Measurements from ENCODE around the gene NIPBL. TPM values are rescaled to one million over a fixed set of nuclear protein-coding genes. Genes with fewer than 3 reads are reported as not detected.

Gene NIPBL
- total and polyA plus RNA-seq, 10 of the 15 experiments (the other 5 are each of a cell fraction or from before 2014, with no cell fraction given): 10.4 to 50.4 (median 20.2) TPM

GRCh38 chr5:36885149-36885548, 8.6 kb downstream of the NIPBL start:
- SMC1A ChIA-PET (ENCODE audit: uncharacterized antibody, unreplicated experiment): interaction anchor here (1.4 to 2.2 kb wide), 4 partner anchors 8 to 13 kb away, joined by 3 to 7 read pairs (median 6); no protein-coding TSS in a partner anchor
- WGBS (ENCODE audit: insufficient coverage, insufficient replicate concordance, low lambda C conversion rate, missing lambda C conversion rate): 96% methylated on average over 10 of the region's 10 CpGs
- Histone ChIP-seq H3K4me1 (ENCODE audit: control insufficient read depth, insufficient read depth, low read length) (peaks cover 9% of the 10 kb centered on the region; the same call in 1 of the 2 replicates), H3K9ac (ENCODE audit: control insufficient read depth, insufficient read depth, low read length) (no peak overlapping the region), H4K20me1 (ENCODE audit: control insufficient read depth, insufficient read depth) (no peaks in the 10 kb centered on the region; the same call in 1 of the 2 replicates), H3K27ac (ENCODE audit: control insufficient read depth, insufficient read depth) (no peak overlapping the region), H3K4me3 (no peak overlapping the region), H3K36me3 (ENCODE audit: control insufficient read depth in 2 of 2, insufficient read depth in 2 of 2, low read length in 1 of 2) (peaks cover 5 to 10% of the 10 kb centered on the region in 2 experiments; a peak in 2 of 4 replicates), H3K4me2 (ENCODE audit: control insufficient read depth, insufficient read depth) (no peak overlapping the region), H2AFZ (ENCODE audit: control insufficient read depth, low read depth, low read length) (no peak overlapping the region), H3K27me3 (replicated peaks in 1 of 2; ENCODE audit: control insufficient read depth in 2 of 2, insufficient read depth in 2 of 2, low read length in 1 of 2) (no peaks in the 10 kb centered on the region), H3K9me3 (replicated peaks; ENCODE audit: control insufficient read depth, insufficient read depth, low read length) (peaks cover 5% of the 10 kb centered on the region; the same call in 2 of the 3 replicates), H3K79me2 (ENCODE audit: control insufficient read depth, insufficient read depth, low read length) (peaks cover 99% of the 10 kb centered on the region)
- CTCF ChIA-PET: interaction anchor here (0.9 to 2.2 kb wide), 5 partner anchors 15 to 155 kb away, joined by 3 to 6 read pairs (median 4); no protein-coding TSS in a partner anchor
- DNase-seq (ENCODE audit: low read depth, low spot score) (no peak), ATAC-seq (no peak), FAIRE-seq (no peak)
- POLR2A ChIA-PET: interaction anchor here (0.6 to 2.1 kb wide), 2 partner anchors 27 to 161 kb away, joined by 4 to 5 read pairs; no protein-coding TSS in a partner anchor
- in situ Hi-C loops (cut with MboI) (no loop called here), intact Hi-C loops (cut with micrococcal nuclease; ENCODE audit: unreplicated experiment) (no loop called here)
- no TSS peak for BruUV-seq (replicated peaks)
- RAD21 ChIA-PET (ENCODE audit: unreplicated experiment): no interaction called here
- TF ChIP-seq BACH1 (IDR thresholded peaks at IDR 0.05; ENCODE audit: borderline replicate concordance) (no peak), SMAD5 (IDR thresholded peaks at IDR 0.05; ENCODE audit: low read depth) (no peak), IKZF1 (conservative IDR thresholded peaks at IDR 0.05) (no peak), BMI1 (IDR thresholded peaks at IDR 0.05; ENCODE audit: borderline replicate concordance) (no peak), RAD21 (IDR thresholded peaks at IDR 0.05; ENCODE audit: insufficient read depth, low read depth, low read length) (no peak), NR2C2 (IDR thresholded peaks at IDR 0.05; ENCODE audit: borderline replicate concordance, control insufficient read depth, insufficient read length, low read depth) (no peak), BCL11A (IDR thresholded peaks at IDR 0.05; ENCODE audit: low read depth, low read length) (no peak), MEF2B (IDR thresholded peaks at IDR 0.05; ENCODE audit: partially characterized antibody, poor library complexity, severe bottlenecking) (no peak), E4F1 (IDR thresholded peaks at IDR 0.05; ENCODE audit: borderline replicate concordance, partially characterized antibody) (no peak), TCF3 (IDR thresholded peaks at IDR 0.05; ENCODE audit: borderline replicate concordance, insufficient read depth, low read depth, low read length) (no peak), EZH2 (IDR thresholded peaks at IDR 0.05; ENCODE audit: borderline replicate concordance, control insufficient read depth, low read depth, low read length) (no peak), NR2F1 (conservative IDR thresholded peaks at IDR 0.05) (no peak), ESRRA (IDR thresholded peaks at IDR 0.05; ENCODE audit: low read length) (no peak), TBL1XR1 (IDR thresholded peaks at IDR 0.05; ENCODE audit: low read depth, low read length) (no peak), SMC3 (IDR thresholded peaks at IDR 0.05; ENCODE audit: borderline replicate concordance, low read length) (no peak)
- TF ChIP-seq, protein P1, sequence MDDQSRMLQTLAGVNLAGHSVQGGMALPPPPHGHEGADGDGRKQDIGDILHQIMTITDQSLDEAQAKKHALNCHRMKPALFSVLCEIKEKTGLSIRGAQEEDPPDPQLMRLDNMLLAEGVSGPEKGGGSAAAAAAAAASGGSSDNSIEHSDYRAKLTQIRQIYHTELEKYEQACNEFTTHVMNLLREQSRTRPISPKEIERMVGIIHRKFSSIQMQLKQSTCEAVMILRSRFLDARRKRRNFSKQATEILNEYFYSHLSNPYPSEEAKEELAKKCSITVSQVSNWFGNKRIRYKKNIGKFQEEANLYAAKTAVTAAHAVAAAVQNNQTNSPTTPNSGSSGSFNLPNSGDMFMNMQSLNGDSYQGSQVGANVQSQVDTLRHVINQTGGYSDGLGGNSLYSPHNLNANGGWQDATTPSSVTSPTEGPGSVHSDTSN (IDR thresholded peaks at IDR 0.05; ENCODE audit: insufficient replicate concordance, low read depth, low read length): no peak
- TF ChIP-seq, protein P2, sequence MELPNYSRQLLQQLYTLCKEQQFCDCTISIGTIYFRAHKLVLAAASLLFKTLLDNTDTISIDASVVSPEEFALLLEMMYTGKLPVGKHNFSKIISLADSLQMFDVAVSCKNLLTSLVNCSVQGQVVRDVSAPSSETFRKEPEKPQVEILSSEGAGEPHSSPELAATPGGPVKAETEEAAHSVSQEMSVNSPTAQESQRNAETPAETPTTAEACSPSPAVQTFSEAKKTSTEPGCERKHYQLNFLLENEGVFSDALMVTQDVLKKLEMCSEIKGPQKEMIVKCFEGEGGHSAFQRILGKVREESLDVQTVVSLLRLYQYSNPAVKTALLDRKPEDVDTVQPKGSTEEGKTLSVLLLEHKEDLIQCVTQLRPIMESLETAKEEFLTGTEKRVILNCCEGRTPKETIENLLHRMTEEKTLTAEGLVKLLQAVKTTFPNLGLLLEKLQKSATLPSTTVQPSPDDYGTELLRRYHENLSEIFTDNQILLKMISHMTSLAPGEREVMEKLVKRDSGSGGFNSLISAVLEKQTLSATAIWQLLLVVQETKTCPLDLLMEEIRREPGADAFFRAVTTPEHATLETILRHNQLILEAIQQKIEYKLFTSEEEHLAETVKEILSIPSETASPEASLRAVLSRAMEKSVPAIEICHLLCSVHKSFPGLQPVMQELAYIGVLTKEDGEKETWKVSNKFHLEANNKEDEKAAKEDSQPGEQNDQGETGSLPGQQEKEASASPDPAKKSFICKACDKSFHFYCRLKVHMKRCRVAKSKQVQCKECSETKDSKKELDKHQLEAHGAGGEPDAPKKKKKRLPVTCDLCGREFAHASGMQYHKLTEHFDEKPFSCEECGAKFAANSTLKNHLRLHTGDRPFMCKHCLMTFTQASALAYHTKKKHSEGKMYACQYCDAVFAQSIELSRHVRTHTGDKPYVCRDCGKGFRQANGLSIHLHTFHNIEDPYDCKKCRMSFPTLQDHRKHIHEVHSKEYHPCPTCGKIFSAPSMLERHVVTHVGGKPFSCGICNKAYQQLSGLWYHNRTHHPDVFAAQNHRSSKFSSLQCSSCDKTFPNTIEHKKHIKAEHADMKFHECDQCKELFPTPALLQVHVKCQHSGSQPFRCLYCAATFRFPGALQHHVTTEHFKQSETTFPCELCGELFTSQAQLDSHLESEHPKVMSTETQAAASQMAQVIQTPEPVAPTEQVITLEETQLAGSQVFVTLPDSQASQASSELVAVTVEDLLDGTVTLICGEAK (IDR thresholded peaks at IDR 0.05; ENCODE audit: borderline replicate concordance): no peak
